Right cardiac atrium (tissue), 5 donors: ENCODE results near the gene TCERG1L. TPM values are rescaled to one million over a fixed set of nuclear protein-coding genes. Genes with fewer than 3 reads are reported as not detected.
A peak's percentile ranks its signal among the peaks of the same experiment; 100 is the strongest.
"Not testable (repeated sequence)": the region's sequence is repeated elsewhere in the genome, so short reads cannot be mapped to it uniquely, and the experiment has no call there.

Source experiments
- ATAC-seq, 2 donors: fragments of 200-7000 bp; cut with Tn5 transposase; one replicate each; pipeline versions ENCODE4 v1.8.0 to v1.9.1; 2020; ENCODE audit warnings: moderate library complexity in 2 of 2, mild to moderate bottlenecking in 1 of 2
- DNase-seq, 3 donors: peaks; one replicate each; pipeline ENCODE4 v3.0.0-alpha.2; 2020
- H3K27ac ChIP-seq: one replicate; pipeline ENCODE4 v1.5.1; 2013; ENCODE audit warnings: mild to moderate bottlenecking, low read length, control low read depth, moderate library complexity
- H3K27me3 ChIP-seq: one replicate; pipeline ENCODE4 v1.6.1; 2013; ENCODE audit not compliant: control insufficient read depth, insufficient read depth
- H3K4me1 ChIP-seq: one replicate; pipeline ENCODE4 v1.6.1; 2013; ENCODE audit warnings: low read length; ENCODE audit not compliant: control insufficient read depth, insufficient read depth
- H3K4me3 ChIP-seq: one replicate; pipeline ENCODE4 v1.5.1; 2013; ENCODE audit warnings: low read length, control low read depth
- H3K9me3 ChIP-seq: one replicate; pipeline ENCODE4 v1.6.1; 2013; ENCODE audit warnings: low read length; ENCODE audit not compliant: control insufficient read depth
- WGBS: extraction: QIAGEN DNeasy Blood & Tissue Kit; methylation state at CpG from one replicate; pipeline ENCODE4 v1.1.7; 2013; 5-methylcytosine and 5-hydroxymethylcytosine counted together
- intact Hi-C, 4 donors: fragments of 100-400 bp; cut with DNase I; formaldehyde crosslinking; loops; one replicate each; pipeline versions ENCODE4 v1.11.0 to v1.14.0; 2022 to 2023
- polyA plus RNA-seq: library from polyadenylated mRNA; stranded (reverse); fragments of 200-250 nt; gene quantifications from one replicate; pipeline ENCODE4 v1.2.3, GENCODE V29; 2013
- total RNA-seq, 4 donors: library from RNA; stranded (reverse); fragmentation: NEBNext Ultra II Directional; extraction: Animal tissue kit (Norgen Biotek cat#: 25700); gene quantifications; one replicate each; pipeline ENCODE4 v1.2.1, GENCODE V29; 2021
- donor health status: healthy with polysubstance abuse.
- donor health status: DM: no; HTN: yes; CAD: no.
- donor health status: DM: no; HTN: no; CAD: no.
- donor health status: DM: no; HTN: yes; CAD: no; lungs with severe emphysema.
- donor health status: DM: yes; HTN: yes; CAD: no.

The TCERG1L gene
- total and polyA plus RNA-seq, 5 donors: not detected

DNA sequence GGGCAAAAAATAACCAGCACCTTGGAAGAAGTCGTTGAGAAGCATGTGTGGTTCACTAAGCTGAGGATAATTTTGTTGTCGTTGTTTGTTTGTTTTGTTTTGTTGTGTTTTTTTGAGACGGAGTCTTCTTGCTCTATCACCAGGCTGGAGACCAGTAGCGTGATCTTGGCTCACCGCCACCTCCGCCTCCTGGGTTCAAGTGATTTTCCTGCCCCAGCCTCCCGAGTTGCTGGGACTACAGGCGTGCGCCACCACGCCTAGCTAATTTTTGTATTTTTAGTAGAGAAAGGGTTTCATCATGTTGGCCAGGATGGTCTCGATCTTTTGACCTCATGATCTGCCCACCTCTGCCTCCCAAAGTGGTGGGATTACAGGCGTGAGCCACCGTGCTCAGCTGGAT lies 76.9 kb downstream of the TCERG1L start:
- ATAC-seq, H3K4me1 ChIP-seq, H3K9me3 ChIP-seq, H3K27ac ChIP-seq, H3K27me3 ChIP-seq, intact Hi-C loops, DNase-seq, H3K4me3 ChIP-seq: not testable (repeated sequence)
- 92% methylated on average over 13 of the region's 13 CpGs for WGBS

DNA sequence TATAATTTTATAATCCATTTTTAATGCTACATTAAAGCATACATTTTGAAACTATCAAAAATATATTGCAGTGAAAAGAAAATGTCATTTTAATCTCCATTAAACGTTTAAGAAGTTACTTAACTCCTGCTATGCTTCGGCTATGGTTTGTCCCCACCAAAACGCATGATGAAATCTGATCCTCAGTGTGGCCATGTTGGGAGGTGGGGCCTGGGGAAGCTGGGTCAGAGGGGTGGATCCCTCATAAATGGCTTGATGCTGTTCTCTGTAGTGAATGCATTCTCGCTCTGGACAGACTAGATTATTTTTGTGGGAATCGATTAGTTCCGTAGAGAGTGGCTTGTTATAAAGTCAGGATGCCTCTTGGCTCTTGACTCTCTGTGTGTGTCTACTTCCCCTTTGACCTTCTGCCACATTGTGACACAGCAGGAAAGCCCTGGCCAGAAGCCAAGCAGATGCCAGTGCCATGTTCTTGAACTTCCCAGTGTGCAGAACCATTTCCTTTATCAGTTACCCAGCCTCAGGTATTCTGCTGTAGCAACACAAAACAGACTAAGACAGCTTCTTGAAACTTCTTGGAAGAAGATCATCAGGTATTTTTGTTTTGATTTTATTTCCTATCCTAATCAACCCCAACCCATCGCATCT lies 77.8 kb downstream of the TCERG1L start:
- Histone ChIP-seq H3K27me3 (no peaks in the 10 kb centered on the region), H3K4me3 (no peak overlapping the region), H3K4me1 (no peaks in the 10 kb centered on the region), H3K27ac (no peak overlapping the region), H3K9me3 (no peaks in the 10 kb centered on the region)
- DNase-seq: no peak
- intact Hi-C loops: no loop called here
- 66% methylated on average over 7 of the region's 7 CpGs for WGBS
- ATAC-seq: no peak

DNA sequence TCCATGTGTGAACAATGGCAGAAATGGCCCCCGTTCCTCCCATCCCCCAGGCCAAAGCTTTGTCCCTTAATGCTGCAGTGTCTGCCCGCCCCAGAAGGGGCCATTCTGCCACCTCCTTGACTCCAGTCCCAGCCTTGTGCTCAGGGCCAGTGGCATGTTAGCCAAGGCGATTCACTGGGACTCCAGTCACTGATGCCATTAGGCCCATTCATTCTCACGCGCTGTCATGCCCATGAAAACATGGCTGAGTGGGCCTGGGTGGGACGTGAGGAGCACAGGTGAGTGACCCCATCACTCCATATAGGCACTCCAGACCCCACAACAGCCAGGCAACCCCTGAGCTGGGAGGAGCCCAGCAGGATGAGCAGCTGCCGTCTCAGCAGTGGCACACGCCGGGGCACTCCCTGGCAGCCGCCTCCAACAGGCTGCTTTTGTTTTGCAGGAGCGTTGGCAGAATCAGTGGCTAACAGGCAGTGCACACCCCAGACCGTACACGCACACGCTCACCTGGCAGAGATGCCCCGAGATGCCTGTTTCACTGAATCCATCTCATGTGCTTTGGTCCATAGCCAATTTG lies 79.5 kb downstream of the TCERG1L start:
- intact Hi-C loops: no loop called here
- ATAC-seq: no peak
- Histone ChIP-seq H3K4me1 (no peaks in the 10 kb centered on the region), H3K27me3 (no peaks in the 10 kb centered on the region), H3K9me3 (no peaks in the 10 kb centered on the region), H3K27ac (no peak overlapping the region), H3K4me3 (no peak overlapping the region)
- no peak for DNase-seq
- 79% methylated on average over 15 of the region's 15 CpGs for WGBS

DNA sequence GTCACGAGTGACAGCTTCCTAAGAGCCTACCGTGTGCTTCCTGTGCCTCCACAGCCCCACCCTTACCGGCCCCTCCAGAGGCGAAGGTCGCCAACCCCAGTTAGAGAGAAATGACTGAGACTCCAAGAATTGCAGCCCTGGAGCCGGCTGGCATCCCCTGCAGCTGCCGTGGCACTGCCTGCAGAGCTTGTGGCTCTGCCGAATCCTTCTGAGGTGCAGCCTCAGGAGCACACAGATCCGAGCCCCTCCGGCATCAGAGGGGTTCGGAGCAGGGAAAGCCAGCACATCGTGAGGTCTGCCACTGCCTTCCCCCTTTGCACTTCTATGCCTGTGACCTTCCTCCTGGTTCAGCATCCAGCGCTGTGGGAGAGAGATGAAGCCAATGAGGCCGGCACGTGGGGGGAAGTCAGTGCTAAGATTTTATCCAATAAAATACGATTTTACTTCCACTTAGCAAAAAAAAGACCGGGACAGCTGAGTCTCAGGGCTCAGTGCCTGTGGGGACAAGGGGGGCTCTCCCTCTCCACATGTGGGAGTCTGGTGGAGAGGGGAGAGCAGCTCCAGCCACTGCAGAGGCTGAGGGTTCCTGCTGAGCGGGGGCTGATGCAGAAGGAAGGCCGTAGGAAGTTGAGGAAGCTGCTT lies 80.1 kb downstream of the TCERG1L start:
- Histone ChIP-seq H3K27me3 (no peaks in the 10 kb centered on the region), H3K4me1 (no peaks in the 10 kb centered on the region), H3K9me3 (no peaks in the 10 kb centered on the region), H3K4me3 (no peak overlapping the region), H3K27ac (no peak overlapping the region)
- 59% methylated on average over 19 of the region's 19 CpGs for WGBS
- ATAC-seq (no peak), DNase-seq (no peak)
- intact Hi-C loops: no loop called here

DNA sequence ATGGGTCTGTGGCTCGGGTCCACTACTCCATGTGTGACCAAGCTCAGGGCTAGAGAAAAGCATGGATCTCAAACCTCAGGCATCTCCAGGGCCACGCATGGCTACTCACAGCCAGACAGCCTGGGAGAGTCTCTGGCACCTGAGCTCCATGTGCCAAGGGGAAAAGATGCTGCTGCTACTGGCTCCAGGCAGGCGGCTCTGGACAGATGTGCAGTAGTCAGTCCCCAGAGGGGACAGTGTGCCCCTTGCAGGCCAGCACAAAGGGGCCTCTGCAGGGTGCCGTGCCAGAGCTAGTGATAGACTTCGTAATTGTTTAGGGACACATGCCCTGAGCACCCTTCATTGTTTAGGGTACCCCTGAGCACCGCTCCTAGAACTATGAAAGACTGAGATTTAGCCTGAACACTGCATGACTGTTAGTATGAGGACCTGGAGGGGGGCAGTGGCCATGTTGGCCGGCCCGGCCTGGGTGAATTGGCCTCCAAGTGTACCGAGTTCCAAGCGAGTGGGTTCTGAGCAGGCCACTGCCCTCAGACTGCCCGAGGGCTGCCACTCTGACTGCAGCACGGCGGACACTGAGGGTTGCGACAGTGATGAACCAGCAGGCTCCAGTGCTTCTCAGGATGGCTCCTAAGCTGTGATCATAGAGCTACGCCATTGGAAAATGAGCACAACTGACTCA lies 80.7 kb downstream of the TCERG1L start:
- intact Hi-C loops: no loop called here
- no peak overlapping the region for H3K27ac ChIP-seq
- H3K27me3 ChIP-seq: no peaks in the 10 kb centered on the region
- no peak overlapping the region for H3K4me3 ChIP-seq
- DNase-seq (no peak), ATAC-seq (no peak)
- no peaks in the 10 kb centered on the region for H3K9me3 ChIP-seq
- WGBS: 86% methylated on average over 15 of the region's 15 CpGs
- H3K4me1 ChIP-seq: no peaks in the 10 kb centered on the region

DNA sequence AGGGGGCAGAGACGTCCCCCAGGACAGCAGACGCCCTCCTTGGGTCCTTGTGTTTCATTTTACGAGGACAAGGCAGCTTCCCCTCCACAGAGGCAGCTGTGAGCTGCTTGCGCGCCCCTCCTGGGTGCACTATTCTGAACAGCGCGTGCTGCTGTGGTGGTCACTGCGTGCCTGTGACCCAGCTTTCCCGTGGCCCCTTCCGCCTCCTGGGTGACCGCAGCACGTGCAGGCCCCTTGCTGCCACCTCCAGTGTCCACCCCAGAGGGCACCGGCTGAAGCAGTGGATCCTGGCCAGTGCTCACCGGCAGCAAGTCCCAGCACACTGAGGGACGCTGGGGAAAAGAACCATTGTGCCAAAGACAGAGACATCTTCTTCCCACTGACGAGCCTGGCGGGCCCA lies 81.4 kb downstream of the TCERG1L start:
- WGBS: 89% methylated on average over 17 of the region's 17 CpGs
- no peaks in the 10 kb centered on the region for H3K4me1 ChIP-seq
- no peak for DNase-seq
- no peak overlapping the region for H3K4me3 ChIP-seq
- no peaks in the 10 kb centered on the region for H3K9me3 ChIP-seq
- no peaks in the 10 kb centered on the region for H3K27me3 ChIP-seq
- peak in 1 of 2 donors; percentile 16 for ATAC-seq
- no peak overlapping the region for H3K27ac ChIP-seq
- intact Hi-C loops: no loop called here

DNA sequence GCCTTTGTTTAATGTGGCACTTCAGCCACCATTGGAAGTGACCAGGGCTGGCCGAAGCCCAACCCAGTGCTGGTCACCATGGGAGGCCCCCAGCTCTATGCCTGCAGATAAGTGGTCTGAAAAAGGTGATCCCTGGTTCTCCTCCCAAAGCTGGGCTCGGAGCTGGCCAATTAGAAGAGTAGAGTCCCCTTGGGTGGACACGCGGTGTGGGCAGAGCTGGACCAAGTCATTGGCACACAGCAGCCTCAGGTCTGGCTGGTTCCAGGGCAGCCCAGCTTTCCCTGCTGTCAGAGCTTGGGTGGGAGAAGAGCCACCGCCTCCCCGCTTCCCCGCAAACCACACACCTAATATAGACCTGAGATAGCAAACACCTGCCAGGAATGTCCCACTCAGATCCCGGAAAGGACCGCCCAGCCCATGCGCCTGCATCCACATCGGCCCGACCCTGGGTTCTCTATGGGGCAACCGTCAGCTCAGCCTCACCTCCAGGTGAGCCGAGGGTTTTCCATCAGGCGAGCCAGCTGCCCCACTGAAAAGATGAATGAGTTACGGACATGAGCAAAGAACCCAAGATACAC lies 84.3 kb downstream of the TCERG1L start:
- ATAC-seq: no peak
- 94% methylated on average over 16 of the region's 16 CpGs for WGBS
- intact Hi-C loops: no loop called here
- H3K9me3 ChIP-seq: no peaks in the 10 kb centered on the region
- DNase-seq: no peak
- no peak overlapping the region for H3K4me3 ChIP-seq
- H3K4me1 ChIP-seq: no peaks in the 10 kb centered on the region
- no peak overlapping the region for H3K27ac ChIP-seq
- no peaks in the 10 kb centered on the region for H3K27me3 ChIP-seq

DNA sequence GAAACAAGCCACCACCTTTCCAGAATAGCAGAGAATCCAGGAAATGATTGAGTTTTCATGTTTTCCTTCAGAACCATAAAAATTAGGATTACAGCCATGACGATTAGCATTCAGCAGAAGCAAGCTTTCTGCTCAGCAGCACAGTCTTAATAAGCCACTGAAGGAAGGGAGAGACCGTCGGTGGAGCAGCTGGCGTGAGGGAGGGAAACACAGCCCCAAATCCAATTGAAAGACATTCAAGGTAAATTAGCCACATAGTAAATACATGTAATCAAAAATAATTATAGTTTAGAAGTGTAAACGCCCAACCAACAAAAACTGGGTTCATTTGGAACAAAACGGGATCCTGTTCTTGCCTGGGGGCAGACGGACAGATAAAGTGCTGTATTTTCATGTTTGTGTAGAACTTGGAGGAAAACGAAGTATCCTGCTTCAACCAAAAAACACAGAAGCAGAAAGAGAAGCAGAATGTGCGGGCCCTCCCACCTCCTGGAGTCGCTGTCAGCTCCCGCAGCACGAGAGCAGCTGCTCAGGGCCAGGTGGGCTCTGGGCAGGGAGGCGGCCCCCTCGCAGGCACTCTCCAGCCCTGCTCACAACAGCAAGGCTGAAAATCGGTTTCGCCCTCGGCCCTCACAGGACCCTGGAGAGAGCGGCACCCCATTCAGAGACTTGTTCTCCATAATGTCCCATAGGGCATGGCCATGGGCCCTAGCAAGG lies 84.9 kb downstream of the TCERG1L start:
- intact Hi-C loops: no loop called here
- WGBS: 81% methylated on average over 18 of the region's 18 CpGs
- H3K9me3 ChIP-seq: no peaks in the 10 kb centered on the region
- no peak overlapping the region for H3K4me3 ChIP-seq
- H3K4me1 ChIP-seq: no peaks in the 10 kb centered on the region
- DNase-seq (peak in 1 of 3 donors; percentile 6), ATAC-seq (no peak)
- H3K27me3 ChIP-seq: no peaks in the 10 kb centered on the region
- H3K27ac ChIP-seq: no peak overlapping the region

DNA sequence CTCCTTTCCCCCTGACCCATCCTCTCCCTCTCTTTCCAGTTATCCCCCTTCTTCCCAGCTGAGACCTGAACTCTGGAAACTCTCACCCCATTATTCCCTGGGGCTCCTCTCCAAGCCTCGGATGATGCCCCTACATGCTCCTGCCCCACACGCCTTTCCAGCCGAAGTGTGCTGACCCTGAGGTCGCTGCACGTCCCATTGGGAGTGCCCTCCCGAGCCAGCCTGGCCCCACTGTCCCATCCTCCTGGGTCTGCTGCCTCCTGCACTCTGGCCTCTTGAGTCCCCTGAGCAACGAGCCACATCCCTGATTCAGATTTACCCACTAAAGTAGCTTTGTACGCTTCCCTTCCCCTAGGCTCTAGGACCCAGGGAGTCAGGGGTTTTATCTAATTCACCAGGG lies 87.4 kb downstream of the TCERG1L start:
- WGBS: 63% methylated on average over 8 of the region's 8 CpGs
- no peak for ATAC-seq
- Histone ChIP-seq H3K27ac (no peak overlapping the region), H3K9me3 (no peaks in the 10 kb centered on the region), H3K4me1 (no peaks in the 10 kb centered on the region), H3K27me3 (no peaks in the 10 kb centered on the region), H3K4me3 (no peak overlapping the region)
- no peak for DNase-seq
- intact Hi-C loops: no loop called here

DNA sequence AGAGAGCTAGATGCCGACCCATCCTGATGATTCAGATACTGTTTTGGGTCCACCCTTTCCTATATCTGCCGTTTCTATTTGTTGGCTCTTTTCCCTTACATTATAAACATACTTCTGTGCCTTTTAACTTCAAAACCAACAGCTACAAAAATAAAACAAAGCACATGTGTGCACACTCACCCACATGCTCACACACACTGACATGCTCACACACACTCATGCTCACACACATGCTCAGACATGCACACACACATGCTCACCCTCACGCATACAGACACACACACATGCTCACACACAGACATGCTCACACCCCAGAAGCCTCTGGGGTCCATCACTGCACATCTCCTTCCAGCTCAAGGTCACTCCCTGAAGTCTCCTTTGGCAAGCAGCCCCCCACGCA lies 88.1 kb downstream of the TCERG1L start:
- intact Hi-C loops: no loop called here
- DNase-seq (no peak), ATAC-seq (no peak)
- WGBS: 69% methylated on average over 4 of the region's 4 CpGs
- H3K4me3 ChIP-seq: no peak overlapping the region
- no peaks in the 10 kb centered on the region for H3K9me3 ChIP-seq
- no peaks in the 10 kb centered on the region for H3K4me1 ChIP-seq
- no peak overlapping the region for H3K27ac ChIP-seq
- no peaks in the 10 kb centered on the region for H3K27me3 ChIP-seq
